Activated CD8-positive, alpha-beta memory T cell treated with anti-CD3 and anti-CD28 coated beads for 24 hours (primary cell): ENCODE data around the gene GASK1A.
"Not testable (repeated sequence)": the region's sequence is repeated elsewhere in the genome, so short reads cannot be mapped to it uniquely, and the experiment has no call there.

Source experiments
- DNase-seq: peaks from one replicate; pipeline ENCODE4 v3.0.0-alpha.2; 2020

Gene GASK1A

DNA sequence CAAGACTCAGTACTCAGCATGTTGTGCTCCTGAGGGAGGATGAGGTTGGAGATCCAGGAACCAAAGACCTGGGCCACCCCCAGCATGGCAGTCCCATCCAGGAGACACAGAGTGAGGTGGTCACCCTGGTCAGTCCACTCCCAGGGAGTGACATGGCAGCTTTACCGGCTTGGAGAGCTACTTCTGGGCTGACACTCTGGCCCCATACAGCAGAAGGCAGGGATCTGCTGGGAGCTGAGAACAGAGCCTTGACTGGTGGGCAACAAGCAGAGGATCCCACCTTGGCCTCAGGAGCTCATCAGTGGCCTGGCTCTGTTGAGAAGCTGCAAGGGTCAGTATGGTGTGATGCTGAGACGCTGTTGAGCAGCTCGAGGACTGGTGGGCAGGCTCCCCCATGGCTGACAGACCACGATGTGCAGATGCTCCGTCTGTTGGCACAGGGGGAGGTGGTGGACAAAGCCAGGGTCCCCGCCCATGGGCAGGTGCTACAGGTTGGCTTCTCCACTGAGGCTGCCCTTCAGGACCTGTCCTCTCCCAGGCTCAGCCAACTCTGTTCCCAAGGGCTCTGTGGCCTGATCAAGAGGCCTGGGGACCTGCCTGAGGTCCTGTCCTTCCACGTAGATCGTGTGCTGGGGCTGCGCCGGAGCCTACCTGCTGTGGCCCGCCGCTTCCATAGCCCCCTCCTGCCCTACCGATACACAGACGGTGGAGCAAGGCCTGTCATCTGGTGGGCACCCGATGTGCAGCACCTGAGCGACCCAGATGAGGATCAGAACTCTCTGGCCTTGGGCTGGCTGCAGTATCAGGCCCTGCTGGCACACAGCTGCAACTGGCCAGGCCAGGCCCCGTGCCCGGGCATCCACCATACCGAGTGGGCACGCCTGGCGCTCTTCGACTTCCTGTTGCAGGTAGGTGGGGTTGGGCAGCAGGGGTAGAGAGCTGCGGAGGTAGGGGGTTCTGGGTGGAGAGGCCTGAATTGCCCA lies 53.8 kb downstream of the GASK1A start:
- no peak for DNase-seq

DNA sequence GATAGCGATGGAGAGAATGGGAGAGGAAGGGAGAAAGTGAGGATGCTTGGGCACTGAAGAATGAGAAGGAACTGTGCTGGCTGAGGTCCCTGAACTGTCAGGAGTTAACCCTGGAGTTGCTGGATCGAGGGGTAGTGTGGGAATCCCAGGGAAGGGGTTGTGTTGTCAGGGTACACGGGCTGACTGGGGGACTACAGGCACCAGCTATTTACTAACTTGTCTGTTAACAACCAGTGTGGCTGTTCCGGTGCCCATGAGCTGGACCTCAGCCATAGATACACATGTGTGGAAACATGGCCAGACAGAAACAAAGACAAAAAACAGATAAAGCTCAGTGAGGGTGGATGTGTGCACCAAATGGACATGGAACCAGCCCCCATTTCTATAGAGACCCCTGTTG lies 55.1 kb downstream of the GASK1A start:
- DNase-seq: no peak

DNA sequence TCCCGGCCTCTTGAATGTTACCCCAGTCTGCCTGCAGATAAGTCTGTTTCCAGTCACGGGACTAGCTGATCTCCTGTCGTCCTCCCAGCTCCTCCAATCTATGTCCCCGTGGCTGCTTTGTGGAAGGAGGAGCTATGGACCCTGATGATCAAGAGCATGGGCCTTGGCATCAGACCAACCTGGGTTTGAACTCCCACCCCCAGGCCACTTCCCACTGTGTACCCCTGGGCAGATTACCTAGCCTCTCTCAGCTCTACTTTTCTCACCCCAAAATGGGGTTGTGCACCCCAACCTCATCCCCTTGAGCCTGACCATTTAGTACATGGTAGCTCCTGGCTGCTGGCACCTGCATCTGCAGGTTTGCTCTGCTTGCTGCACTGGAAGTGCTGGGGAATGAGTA lies 55.8 kb downstream of the GASK1A start:
- no peak for DNase-seq

DNA sequence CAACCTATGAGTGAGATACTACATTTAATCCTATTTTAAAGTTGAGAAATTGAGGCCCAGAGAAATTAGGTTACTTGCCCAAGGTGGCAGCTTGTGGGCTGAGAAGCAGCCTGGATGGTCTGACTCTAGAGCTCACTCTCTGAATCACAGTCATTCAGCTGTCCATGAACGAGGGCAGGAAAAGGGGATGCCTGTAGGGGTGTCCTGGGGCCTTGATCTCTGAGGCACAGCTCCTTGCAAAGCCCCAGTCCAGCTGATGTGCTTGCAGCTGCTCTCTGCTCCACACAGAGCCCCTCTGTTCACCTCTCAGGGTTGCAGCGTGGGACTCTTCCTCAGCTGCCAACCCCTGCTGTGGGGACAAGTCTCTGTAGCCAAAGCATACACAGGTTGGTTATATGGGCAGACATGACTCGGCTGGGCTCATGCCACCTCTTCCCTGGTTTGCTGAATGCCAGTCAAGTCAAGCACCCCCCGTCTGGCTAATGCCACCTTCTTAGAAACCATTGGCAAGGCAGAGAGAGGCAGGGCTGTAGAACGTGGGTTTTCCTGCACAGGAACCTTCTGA lies 56.8 kb downstream of the GASK1A start:
- peak; percentile 46 for DNase-seq

DNA sequence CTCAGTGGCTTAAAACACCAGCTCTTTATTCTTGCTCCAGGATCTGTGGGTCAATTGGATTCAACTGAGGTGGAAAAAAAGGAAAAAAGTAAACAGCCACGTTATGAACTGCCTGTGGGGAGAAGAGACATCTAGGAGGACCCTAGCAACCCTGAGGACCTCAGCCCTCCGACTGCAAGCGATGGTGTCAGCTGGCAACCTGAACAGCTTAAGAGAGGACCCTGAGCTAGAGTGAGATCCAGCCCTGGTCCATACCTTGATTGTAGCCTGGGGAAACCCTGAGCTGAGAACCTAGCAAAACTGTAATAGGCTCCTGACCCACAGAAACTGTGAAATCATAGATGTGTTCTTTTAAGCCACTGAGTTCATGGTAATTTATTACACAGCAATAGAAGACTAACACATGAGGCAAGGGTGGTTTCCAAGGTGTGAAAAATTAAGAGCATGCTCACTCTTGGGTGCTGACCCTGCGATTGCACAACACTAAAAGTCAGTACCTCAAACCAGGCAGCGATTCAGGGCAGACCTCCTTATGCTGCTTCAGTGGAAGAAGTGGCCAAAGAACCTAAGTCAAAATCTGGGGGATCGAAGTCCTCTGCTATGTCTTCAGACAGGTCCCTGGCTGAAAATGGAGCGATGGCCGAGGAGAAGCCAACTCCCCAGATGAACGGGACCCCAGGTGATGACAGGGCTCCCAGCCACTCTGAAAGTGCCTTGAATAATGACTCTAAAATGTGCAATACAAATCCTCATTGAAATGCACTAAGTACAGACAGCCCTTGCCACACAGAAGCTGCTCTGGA lies 57.7 kb downstream of the GASK1A start:
- peak; percentile 50 for DNase-seq

DNA sequence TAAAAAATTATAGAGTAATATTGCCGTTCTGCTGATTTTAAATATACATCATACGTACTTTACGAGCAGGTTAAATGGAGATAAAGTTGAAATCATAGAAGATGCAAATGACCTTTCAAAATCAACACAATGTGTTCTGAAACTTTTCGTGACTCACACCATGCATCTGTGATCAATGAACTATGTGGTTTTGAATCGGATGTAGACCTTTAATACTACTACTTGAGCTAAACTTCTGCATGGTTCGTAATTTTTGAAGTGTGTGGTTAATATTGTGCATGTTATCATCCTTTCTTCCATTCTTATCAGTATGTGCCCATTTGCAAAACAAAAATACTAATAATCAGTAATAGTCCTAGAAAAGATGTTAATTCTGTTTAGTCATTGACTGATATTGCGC lies 58.9 kb downstream of the GASK1A start:
- DNase-seq: no peak

DNA sequence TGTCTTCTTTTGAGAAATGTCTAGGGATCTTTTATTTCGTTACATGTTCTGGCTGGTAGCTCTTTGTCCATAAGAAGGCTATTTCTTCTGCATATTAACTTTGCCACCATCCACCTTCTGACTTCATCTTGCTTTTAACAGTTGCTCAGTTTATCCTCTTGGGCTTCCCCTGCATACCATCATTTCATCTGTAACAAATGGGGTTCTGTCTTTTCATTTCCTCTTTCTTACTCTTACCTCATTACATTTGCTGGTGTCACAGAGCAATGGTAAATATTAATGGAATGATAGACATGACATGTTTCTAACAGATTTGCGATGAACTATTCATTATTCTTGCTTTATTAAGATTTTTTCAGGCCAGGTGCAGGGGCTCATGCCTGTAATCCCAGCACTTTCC lies 62.4 kb downstream of the GASK1A start:
- no peak for DNase-seq

DNA sequence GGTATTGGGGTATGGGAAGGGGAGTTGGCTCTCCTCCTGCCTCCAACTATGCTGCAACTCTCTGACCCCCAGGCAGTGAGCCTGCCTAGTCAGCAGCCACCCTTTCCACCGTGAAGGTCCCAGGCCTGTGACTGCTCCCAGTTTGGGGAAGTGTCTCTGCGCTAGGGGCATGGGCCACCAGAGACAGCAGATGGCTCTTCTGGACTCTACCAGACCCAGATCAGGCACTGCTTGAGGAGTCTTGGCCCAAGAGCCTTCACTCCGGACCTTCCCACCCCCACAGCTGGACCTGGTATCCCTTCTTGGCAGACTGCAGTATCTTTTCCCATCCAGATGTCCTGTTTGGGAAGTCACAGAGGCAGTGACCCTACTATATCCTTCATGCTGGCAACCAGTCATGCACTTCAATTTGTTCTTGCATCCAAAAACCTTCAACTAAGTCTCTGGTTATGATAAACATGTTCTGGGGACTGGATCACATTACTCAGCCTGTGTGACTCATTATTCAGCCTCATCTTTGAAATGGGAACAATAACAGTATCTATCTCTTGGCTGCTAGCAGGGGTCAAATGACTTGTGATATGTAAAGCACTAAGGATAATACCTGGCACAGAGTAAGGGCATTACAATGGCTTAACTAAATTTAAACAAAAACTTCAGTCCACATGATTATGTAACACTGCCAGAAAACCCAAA lies 64.1 kb downstream of the GASK1A start:
- DNase-seq: no peak

DNA sequence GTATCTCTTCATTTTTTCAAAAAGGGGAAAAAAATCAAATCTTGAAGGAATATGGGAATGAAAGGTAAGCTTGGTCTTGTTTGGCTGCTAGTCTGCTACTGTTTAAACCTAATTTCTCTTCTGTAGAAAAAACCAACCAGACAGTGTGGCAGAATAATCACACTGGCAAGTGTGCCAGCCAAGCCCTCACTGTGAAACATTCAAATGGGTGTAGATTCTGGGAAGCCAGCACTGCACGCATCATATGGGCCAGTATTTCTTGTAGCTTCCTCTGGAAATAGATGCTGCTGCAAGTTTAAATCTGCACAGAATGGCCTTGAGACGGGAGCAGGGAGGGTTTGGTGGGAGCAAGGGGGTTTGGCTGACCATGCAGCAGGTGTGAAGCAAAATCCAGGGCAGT lies 64.7 kb downstream of the GASK1A start:
- DNase-seq: no peak

DNA sequence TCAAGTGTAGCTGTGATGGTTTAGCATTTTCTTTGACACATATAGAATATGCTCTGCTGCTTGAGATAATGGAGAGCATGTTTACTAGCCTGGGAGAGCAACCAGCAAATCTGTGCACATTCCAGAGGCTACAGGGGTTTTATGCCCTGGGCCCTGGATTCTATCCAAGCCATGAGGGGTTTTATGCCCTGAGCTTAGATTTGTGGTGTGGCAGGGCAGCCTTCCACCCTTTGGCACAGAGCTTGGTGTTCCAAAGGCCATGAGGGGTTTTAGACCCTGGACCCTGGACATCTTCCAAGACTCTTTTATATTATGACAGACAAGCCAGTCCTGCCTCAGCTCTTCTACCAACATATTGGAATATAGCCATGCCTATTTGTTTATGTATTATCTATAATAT lies 66.0 kb downstream of the GASK1A start:
- not testable (repeated sequence) for DNase-seq

DNA sequence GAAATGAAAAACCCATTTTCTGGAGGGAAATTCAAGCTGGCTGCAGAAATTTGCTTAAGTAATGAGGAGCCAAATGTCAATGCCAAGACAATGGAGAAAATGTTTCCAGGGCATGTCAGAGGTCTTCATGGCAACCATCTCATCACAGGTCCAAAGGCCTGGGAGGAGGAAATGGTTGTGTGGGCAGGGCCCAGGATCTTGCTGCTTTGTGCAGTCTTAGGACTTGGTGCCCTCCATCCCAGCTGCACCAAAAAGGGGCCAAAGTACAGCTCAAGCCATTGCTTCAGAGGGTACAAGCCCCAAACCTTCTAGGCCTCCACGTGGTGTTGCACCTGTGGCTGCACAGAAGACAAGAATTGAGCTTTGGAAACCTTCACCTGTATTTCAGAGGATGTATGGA lies 67.5 kb downstream of the GASK1A start:
- DNase-seq: no peak

DNA sequence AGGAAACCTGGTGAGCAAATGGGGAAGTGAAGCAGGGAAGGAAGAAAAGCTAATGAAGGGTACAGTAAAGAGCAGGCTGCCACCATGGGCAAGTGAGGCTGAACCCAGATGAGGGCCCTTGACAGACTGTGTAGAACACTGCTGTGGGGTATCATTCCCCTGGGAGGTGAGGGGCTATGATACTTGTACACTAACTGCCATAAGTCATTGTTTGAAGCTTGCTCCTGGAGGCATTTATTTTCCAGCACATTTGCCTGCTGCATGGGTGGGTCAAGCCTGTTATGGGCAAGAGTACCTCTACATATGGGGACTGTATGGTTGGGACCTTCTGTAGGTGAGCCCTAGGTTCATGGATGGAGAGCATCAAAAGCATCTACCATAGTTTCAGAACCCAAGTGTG lies 69.4 kb downstream of the GASK1A start:
- no peak for DNase-seq

DNA sequence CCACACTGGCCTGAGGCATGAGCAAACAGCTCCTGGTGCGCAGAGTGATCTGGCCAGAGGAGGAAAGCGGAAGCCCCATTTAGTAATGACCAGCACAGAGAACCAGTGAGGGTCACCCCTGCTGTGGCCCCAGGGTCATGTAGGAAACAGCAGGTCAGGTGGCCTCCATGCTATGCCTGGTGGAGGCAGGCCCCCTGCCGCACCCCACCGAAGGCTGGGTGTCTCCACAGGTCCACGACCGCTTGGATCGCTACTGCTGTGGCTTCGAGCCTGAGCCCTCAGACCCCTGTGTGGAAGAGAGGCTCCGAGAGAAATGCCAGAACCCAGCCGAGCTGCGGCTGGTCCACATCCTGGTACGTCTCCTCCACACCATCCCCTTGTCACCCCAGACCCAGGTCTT lies 74.2 kb downstream of the GASK1A start:
- no peak for DNase-seq

DNA sequence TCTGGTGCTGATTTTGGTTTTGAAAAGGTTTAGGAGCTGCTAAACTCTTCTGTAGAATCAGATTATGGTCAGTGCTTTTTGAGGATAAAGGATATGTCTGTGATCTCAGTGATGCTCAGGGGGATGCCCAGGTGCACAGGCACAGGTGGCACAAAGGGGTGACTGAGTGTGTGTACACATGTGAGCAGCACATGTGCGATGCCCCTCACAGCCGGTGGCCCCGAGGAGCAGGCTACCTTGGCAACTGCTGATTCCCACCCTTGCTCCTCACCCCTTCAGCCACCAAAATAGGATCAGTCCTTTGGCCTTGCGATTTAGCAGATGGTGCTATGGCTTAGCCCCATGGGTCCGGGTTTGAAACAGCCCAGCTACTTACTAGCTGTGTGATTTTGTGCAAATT lies 75.6 kb downstream of the GASK1A start:
- no peak for DNase-seq

DNA sequence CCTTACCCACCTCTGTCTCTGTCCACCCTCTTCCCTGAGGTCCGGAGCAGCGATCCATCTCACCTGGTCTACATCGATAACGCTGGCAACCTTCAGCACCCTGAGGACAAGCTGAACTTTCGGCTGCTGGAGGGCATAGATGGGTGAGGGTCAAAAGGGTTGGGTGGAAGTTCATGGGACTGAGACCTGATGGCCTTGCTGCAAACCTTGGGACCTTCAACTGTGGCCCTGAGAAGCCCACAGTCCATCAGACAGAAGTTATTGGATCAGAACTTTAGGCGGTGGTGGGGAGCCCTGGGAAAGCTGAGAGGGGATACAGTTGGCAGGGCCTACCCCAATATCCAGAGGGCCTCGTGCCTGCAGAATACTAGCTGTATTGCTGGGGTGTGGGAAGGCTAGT lies 76.3 kb downstream of the GASK1A start:
- DNase-seq: no peak

DNA sequence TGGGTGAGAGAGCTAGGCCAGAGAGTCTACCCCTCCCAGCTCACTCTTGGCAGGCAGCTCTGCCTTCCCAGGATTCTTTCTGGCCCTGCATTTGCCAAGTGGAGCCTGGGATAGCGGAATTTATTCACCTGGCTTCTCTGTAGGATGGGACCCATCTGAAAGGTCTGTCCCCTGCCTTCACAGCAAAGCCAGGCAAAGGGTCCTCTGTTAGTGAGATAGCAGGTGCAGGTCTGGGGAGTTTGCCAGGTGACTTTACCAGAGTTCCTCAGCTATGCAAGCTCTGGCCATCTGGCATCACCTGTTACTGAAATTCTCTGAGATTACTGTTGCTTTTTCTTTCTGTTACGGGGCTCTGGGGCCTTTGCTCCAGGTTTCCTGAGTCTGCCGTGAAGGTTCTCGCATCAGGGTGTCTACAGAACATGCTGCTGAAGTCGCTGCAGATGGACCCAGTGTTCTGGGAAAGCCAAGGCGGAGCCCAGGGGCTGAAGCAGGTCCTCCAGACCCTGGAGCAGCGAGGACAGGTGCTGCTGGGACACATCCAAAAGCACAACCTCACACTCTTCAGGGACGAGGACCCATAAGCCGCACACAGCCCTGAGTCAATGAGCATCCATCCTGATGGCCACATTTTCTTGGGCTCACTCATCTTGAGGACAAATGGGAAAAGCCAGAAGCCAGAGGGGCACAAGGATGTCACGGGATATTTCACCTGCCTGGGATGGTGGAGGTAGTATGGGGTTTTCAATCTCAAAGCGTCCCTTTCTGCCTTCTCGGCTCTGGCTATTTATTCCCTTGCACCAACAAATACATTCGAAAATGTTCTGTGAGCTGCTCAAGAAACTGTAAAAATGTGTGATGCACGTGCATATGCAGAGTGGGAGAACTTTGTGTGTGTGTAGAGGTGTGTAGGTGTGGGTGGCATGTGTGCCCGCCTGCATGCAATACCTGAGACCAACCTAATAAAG lies 77.0 kb downstream of the GASK1A start:
- no peak for DNase-seq

DNA sequence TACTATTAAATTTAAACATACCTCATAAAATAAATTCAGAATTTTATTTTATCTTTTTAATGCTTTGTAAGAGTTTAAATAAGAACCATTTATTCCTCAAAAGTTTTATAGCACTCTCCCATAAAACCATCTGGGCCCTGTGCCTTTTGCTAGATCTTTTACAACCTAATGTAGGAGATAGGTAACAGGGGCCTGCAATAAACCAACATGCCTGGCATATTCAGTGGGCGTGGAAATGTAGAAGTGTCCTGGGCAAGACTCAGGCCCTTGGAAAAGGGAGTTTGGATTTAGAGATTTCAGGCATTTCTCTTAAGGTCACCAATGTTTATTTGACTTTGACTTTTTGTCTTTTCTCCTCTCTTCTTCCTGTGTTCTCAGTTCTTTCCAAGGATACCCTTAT lies 80.3 kb downstream of the GASK1A start:
- DNase-seq: no peak

DNA sequence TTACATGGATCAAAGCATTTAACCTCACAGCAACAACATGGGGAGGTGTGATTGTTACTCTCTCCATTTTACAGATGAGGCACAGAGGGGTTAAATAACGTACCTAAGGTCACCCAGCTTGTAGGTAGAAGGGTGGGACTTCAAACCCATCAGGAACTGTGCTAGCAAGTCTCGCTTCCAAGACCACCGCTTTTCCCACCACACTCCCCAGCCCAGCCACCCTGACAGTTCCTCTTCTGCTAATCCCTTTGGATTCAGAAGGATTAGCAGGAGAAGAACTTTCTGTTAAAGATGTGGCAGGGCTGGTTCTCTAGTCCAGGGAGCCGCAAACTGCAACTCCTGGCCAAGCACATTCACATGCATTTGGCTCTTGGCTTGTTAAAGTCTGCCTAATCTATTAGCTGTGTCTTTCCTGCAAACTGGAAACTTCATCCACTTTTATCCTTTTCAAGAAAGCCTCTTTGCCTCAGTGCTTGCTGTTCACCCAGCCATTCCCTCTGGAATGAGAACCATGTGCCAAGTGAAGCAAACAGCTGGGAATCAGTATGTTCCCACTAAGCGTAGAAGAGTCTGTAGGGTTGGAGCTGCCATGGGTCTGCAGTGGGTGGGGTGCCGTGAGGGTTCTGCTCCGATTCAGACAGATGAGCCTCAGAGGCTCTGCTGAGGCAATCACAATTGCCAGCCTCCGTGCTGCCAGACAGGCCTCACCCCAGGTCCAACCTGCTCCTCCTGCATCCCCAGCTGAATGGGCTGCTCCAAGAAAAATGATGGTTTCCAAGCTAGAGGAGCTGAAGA lies 82.2 kb downstream of the GASK1A start:
- no peak for DNase-seq

DNA sequence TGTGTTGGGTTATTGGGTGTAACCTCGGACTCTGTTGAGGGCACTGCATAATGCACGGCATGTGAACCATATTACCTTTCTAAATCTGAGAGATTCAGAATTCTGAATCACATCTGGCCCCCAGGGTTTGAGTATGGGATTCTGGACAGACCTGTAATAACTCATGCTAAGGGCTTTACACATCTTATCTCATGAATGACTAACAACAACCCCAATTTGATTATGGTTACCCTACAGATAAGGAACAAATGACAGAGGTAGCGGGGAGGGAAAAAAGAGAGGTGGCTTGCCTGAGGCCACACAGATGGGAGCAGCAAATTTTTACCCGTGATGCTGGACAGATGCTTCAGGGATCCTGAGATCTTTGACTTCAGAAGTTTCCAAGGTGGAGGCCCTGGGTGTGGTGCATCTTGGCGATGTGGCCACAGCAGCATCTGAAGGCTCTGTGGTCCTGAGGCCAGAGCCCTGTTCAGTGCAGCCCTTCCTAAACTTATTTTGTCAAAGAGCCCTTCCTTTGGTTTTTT lies 83.0 kb downstream of the GASK1A start:
- DNase-seq: no peak

DNA sequence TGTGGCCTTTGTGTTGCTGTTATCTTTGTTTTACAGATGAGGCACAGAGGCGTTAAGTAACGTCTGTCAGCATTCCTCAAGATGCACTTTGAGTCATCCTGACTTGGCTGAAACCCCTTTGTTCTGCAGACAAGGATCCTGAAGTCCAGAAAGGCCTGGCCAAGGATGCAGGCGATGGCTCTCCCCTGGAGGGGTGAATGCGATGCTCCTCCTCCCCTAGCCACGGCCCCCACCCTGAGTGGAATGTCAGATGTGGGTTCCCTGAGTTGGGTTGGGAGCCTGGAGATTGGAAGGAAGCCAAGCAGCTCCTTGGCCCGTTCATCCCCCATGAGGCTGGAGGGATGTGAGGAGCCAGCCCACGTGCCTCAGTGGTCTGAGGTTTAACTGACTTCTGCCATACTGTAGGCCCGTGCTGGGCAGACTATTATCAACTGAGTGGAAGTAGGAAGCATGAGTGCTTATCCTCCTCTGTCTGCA lies 83.5 kb downstream of the GASK1A start:
- no peak for DNase-seq

DNA sequence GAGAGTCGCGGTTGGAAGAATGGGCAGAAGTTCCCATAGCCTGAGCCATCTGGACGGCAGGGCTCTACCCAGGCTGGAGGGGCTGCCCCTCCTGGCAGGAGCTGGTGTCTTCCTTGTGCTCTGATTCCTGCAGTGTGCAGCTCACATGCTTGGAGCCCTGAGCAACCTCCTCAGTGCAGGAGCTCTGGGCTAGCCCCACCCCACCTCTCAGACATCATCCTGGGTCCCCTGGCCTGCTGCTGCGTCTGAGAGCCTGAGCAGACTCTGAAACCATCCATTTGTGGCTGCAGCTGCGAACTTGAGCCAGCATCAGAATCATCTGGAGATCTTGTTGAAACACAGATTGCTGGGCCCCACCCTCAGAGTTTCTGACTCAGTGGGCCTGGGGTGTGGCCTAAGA lies 84.0 kb downstream of the GASK1A start:
- no peak for DNase-seq
